Smooth muscle cell (in vitro differentiated cells): ENCODE data around the gene SLC35F1. TPM values are rescaled to one million over a fixed set of nuclear protein-coding genes. Genes with fewer than 3 reads are reported as not detected.
A peak's percentile ranks its signal among the peaks of the same experiment; 100 is the strongest.

Source experiments
- DNase-seq: peaks from one replicate; lab custom pipeline; 2025; ENCODE audit not compliant: unreplicated experiment; lab: John Stamatoyannopoulos, UW
- H2AFZ ChIP-seq: fragments of 200-600 bp; sonication (generic); 2 replicates; pipeline ENCODE4 v1.6.0; 2016; ENCODE audit warnings: antibody characterized with exemption, low read depth, mild to moderate bottlenecking
- H3F3A ChIP-seq: fragments of 200-600 bp; sonication (generic); 2 replicates; pipeline ENCODE4 v1.6.0; 2017; ENCODE audit warnings: antibody characterized with exemption, low read depth
- H3K27ac ChIP-seq: fragments of 200-600 bp; sonication (generic); 2 replicates; pipeline ENCODE4 v1.5.1; 2016; ENCODE audit warnings: low read depth, mild to moderate bottlenecking
- H3K27me3 ChIP-seq: fragments of 200-600 bp; sonication (generic); 2 replicates; pipeline ENCODE4 v1.6.1; 2016; ENCODE audit warnings: low read depth, mild to moderate bottlenecking
- H3K36me3 ChIP-seq: fragments of 200-600 bp; sonication (generic); 2 replicates; pipeline ENCODE4 v1.5.1; 2016; ENCODE audit warnings: low read depth
- H3K4me1 ChIP-seq: fragments of 200-600 bp; sonication (generic); 2 replicates; pipeline ENCODE4 v1.5.1; 2016; ENCODE audit warnings: low read depth
- H3K4me2 ChIP-seq: fragments of 200-600 bp; sonication (generic); 2 replicates; pipeline ENCODE4 v1.6.0; 2016; ENCODE audit warnings: mild to moderate bottlenecking
- H3K4me3 ChIP-seq: fragments of 200-600 bp; sonication (generic); 2 replicates; pipeline ENCODE4 v1.5.1; 2016; ENCODE audit warnings: mild to moderate bottlenecking
- H3K79me2 ChIP-seq: fragments of 200-600 bp; sonication (generic); 2 replicates; pipeline ENCODE4 v1.6.0; 2016; ENCODE audit warnings: low read depth, mild to moderate bottlenecking
- H3K9ac ChIP-seq: fragments of 200-600 bp; sonication (generic); 2 replicates; pipeline ENCODE4 v1.6.0; 2016; ENCODE audit warnings: low read depth
- H3K9me3 ChIP-seq: fragments of 200-600 bp; sonication (generic); replicated peaks from 2 replicates; pipeline ENCODE4 v1.5.1; 2016; ENCODE audit warnings: low read depth
- H4K20me1 ChIP-seq: fragments of 200-600 bp; sonication (generic); 2 replicates; pipeline ENCODE4 v1.6.0; 2016; ENCODE audit warnings: low read depth
- CTCF ChIP-seq: fragments of 200-600 bp; sonication (generic); IDR thresholded peaks from 2 replicates; pipeline ENCODE4 v1.5.1; 2017; ENCODE audit warnings: borderline replicate concordance, mild to moderate bottlenecking, antibody characterized with exemption; ENCODE audit not compliant: insufficient read depth, poor library complexity, severe bottlenecking
- WGBS: methylation state at CpG from one replicate; pipeline ENCODE4 v1.1.7; 2016; ENCODE audit warnings: low lambda C conversion rate; 5-methylcytosine and 5-hydroxymethylcytosine counted together
- polyA plus RNA-seq: library from polyadenylated mRNA; unstranded; fragments of >200 nt; fragmentation: Nextera tagmentation; extraction: Ambion mirVana; gene quantifications from 2 replicates; pipeline ENCODE4 v1.2.1, GENCODE V29; 2016
- total RNA-seq: library from RNA; depleted of rRNA; stranded (reverse); fragments of >200 nt; gene quantifications from 2 replicates; pipeline ENCODE4 v1.2.3, GENCODE V29; 2014

Gene SLC35F1
- total and polyA plus RNA-seq, 2 experiments from 2014 or later: 0.05 to 0.09 TPM

- H3K4me2 ChIP-seq: peak overlapping the region; percentile 99
- under 1% methylated on average over 37 of the region's 81 CpGs for WGBS
- no peak for DNase-seq
- peak overlapping the region; percentile 71 for H3K4me3 ChIP-seq
- no peak for TF ChIP-seq CTCF
- H4K20me1 ChIP-seq: no peaks in the 10 kb centered on the region
- H3K79me2 ChIP-seq: no peaks in the 10 kb centered on the region
- H2AFZ ChIP-seq: peak overlapping the region; percentile 75
- no peak overlapping the region for H3K27ac ChIP-seq
- no peaks in the 10 kb centered on the region for H3K9me3 ChIP-seq
- H3F3A ChIP-seq: no peaks in the 10 kb centered on the region
- H3K27me3 ChIP-seq: peaks cover 59% of the 10 kb centered on the region
- peaks cover 4% of the 10 kb centered on the region for H3K4me1 ChIP-seq
- H3K36me3 ChIP-seq: no peaks in the 10 kb centered on the region
- no peak overlapping the region for H3K9ac ChIP-seq
These were observed 659 bp downstream of the SLC35F1 start for GRCh38 chr6:117907601-117908245.

GRCh38 chr6:117908246-117909068 lies 1.4 kb downstream of the SLC35F1 start:
- H2AFZ ChIP-seq: peak overlapping the region; percentile 75
- DNase-seq: no peak
- no peaks in the 10 kb centered on the region for H3K36me3 ChIP-seq
- no peak overlapping the region for H3K27ac ChIP-seq
- TF ChIP-seq CTCF: no peak
- H4K20me1 ChIP-seq: no peaks in the 10 kb centered on the region
- no peaks in the 10 kb centered on the region for H3K9me3 ChIP-seq
- H3K4me1 ChIP-seq: peaks cover 4% of the 10 kb centered on the region
- WGBS: 13% methylated on average over 31 of the region's 45 CpGs
- no peak overlapping the region for H3K9ac ChIP-seq
- no peaks in the 10 kb centered on the region for H3F3A ChIP-seq
- H3K4me3 ChIP-seq: peak overlapping the region; percentile 71
- H3K4me2 ChIP-seq: peak overlapping the region; percentile 99
- peaks cover 59% of the 10 kb centered on the region for H3K27me3 ChIP-seq
- H3K79me2 ChIP-seq: no peaks in the 10 kb centered on the region

GRCh38 chr6:117909638-117910037 lies 2.6 kb downstream of the SLC35F1 start:
- Histone ChIP-seq H2AFZ (no peak overlapping the region), H4K20me1 (no peaks in the 10 kb centered on the region), H3K27me3 (peaks cover 50% of the 10 kb centered on the region), H3K79me2 (no peaks in the 10 kb centered on the region), H3K9ac (no peak overlapping the region), H3K9me3 (no peaks in the 10 kb centered on the region), H3K4me2 (no peak overlapping the region), H3F3A (no peaks in the 10 kb centered on the region), H3K4me1 (peaks cover 4% of the 10 kb centered on the region), H3K36me3 (no peaks in the 10 kb centered on the region), H3K27ac (no peak overlapping the region), H3K4me3 (no peak overlapping the region)
- DNase-seq: no peak
- WGBS: 96% methylated on average over 5 of the region's 5 CpGs
- no peak for TF ChIP-seq CTCF
